HG03575 (cell line): ENCODE measurements around the gene KCNJ18.
"Not testable (repeated sequence)": the region's sequence is repeated elsewhere in the genome, so short reads cannot be mapped to it uniquely, and the experiment has no call there.

Experiments
- ATAC-seq: cut with Tn5 transposase; IDR thresholded peaks from one replicate; pipeline ENCODE4 v1.9.1; 2021; ENCODE audit not compliant: unreplicated experiment, insufficient number of reproducible peaks, low FRiP score; ENCODE audit errors: extremely low read depth

The KCNJ18 gene

GRCh38 chr17:21669616-21670360 is 22.5 kb upstream of the KCNJ18 start:
- ATAC-seq: not testable (repeated sequence)

GRCh38 chr17:21670361-21671155 is 21.8 kb upstream of the KCNJ18 start:
- ATAC-seq: not testable (repeated sequence)

GRCh38 chr17:21671437-21671836 is 20.9 kb upstream of the KCNJ18 start:
- not testable (repeated sequence) for ATAC-seq

- ATAC-seq: not testable (repeated sequence)
Measured at GRCh38 chr17:21671871-21672270, 20.5 kb upstream of the KCNJ18 start.

GRCh38 chr17:21673451-21674241 is 18.7 kb upstream of the KCNJ18 start:
- ATAC-seq: not testable (repeated sequence)

- ATAC-seq: no peak
Measured at GRCh38 chr17:21674242-21674731, 18.0 kb upstream of the KCNJ18 start.

- ATAC-seq: not testable (repeated sequence)
Measured at GRCh38 chr17:21674891-21675738, 17.2 kb upstream of the KCNJ18 start.

- ATAC-seq: not testable (repeated sequence)
Measured at GRCh38 chr17:21675739-21676130, 16.6 kb upstream of the KCNJ18 start.

- no peak for ATAC-seq
Measured at GRCh38 chr17:21676281-21677111, 15.8 kb upstream of the KCNJ18 start.

GRCh38 chr17:21677126-21677910 is 15.0 kb upstream of the KCNJ18 start:
- no peak for ATAC-seq

GRCh38 chr17:21677911-21678310 is 14.4 kb upstream of the KCNJ18 start:
- no peak for ATAC-seq

GRCh38 chr17:21678393-21679081 is 13.8 kb upstream of the KCNJ18 start:
- ATAC-seq: no peak

GRCh38 chr17:21679256-21680146 is 12.8 kb upstream of the KCNJ18 start:
- ATAC-seq: no peak

GRCh38 chr17:21680366-21680765 is 12.0 kb upstream of the KCNJ18 start:
- no peak for ATAC-seq

- not testable (repeated sequence) for ATAC-seq
Measured at GRCh38 chr17:21680850-21681351, 11.4 kb upstream of the KCNJ18 start.
